OCI-LY7 (cell line): ENCODE results near the gene OBSL1. TPM values are rescaled to one million over a fixed set of nuclear protein-coding genes. Genes with fewer than 3 reads are reported as not detected.

Experiments
- BruUV-seq: library from RNA; stranded (reverse); fragments of 400-500 nt; replicated peaks from 2 replicates; lab custom pipeline; 2021; lab: Mats Ljungman, UMichigan
- CTCF ChIA-PET: fragments of 300-600 bp; sonication (Branson Sonifier 250); formaldehyde crosslinking; loops from one replicate; lab custom pipeline; 2022; ENCODE audit warnings: antibody characterized with exemption; ENCODE audit not compliant: unreplicated experiment; lab: Charles Lee
- POLR2A ChIA-PET: fragments of 300-600 bp; sonication (Branson Sonifier 250); formaldehyde crosslinking; loops from one replicate; lab custom pipeline; 2022; ENCODE audit warnings: antibody characterized with exemption; lab: Charles Lee
- DNase-seq: peaks from one replicate; pipeline ENCODE4 v3.0.0-alpha.2; 2015; ENCODE audit warnings: low spot score
- H2AFZ ChIP-seq: fragments of 200-600 bp; sonication (generic), shearing (Covaris generic); 2 replicates; pipeline ENCODE4 v1.6.1; 2014; ENCODE audit warnings: mild to moderate bottlenecking, antibody characterized with exemption, low read length, moderate library complexity
- H3K27ac ChIP-seq: fragments of 200-600 bp; sonication (generic); 2 replicates; pipeline ENCODE4 v1.5.1; 2014; ENCODE audit warnings: mixed run types, low read depth, mild to moderate bottlenecking, moderate library complexity, low read length, inconsistent platforms; ENCODE audit not compliant: poor library complexity, severe bottlenecking
- H3K36me3 ChIP-seq: fragments of 200-600 bp; sonication (generic); 2 replicates; pipeline ENCODE4 v1.6.1; 2014; ENCODE audit warnings: mild to moderate bottlenecking, antibody characterized with exemption, low read length, moderate library complexity, mixed read lengths; ENCODE audit not compliant: insufficient read depth
- H3K4me1 ChIP-seq: fragments of 200-600 bp; sonication (generic); 2 replicates; pipeline ENCODE4 v1.5.1; 2014; ENCODE audit warnings: mild to moderate bottlenecking, low read length; ENCODE audit not compliant: insufficient read depth, poor library complexity, severe bottlenecking
- H3K4me2 ChIP-seq: fragments of 200-600 bp; sonication (generic); 2 replicates; pipeline ENCODE4 v1.6.1; 2014; ENCODE audit warnings: mild to moderate bottlenecking, low read length
- H3K4me3 ChIP-seq: fragments of 200-600 bp; sonication (generic); 2 replicates; pipeline ENCODE4 v1.5.1; 2014; ENCODE audit warnings: mild to moderate bottlenecking, low read depth, low read length; ENCODE audit not compliant: poor library complexity, severe bottlenecking
- H3K79me2 ChIP-seq: fragments of 200-600 bp; sonication (generic); 2 replicates; pipeline ENCODE4 v1.6.1; 2016; ENCODE audit warnings: low read depth, mild to moderate bottlenecking, low read length, moderate library complexity, mixed read lengths; ENCODE audit not compliant: insufficient read depth
- H3K9me2 ChIP-seq: fragments of 200-600 bp; sonication (generic); 2 replicates; pipeline ENCODE4 v1.6.1; 2016; ENCODE audit warnings: mild to moderate bottlenecking, low read length, mixed read lengths; ENCODE audit not compliant: insufficient read depth
- H3K9me3 ChIP-seq: fragments of 200-600 bp; sonication (generic); 2 replicates; pipeline ENCODE4 v1.6.1; 2014; ENCODE audit warnings: mild to moderate bottlenecking, mixed run types, low read length, mixed read lengths
- H4K20me1 ChIP-seq: fragments of 200-600 bp; sonication (generic); 2 replicates; pipeline ENCODE4 v1.6.1; 2014; ENCODE audit warnings: mild to moderate bottlenecking, antibody characterized with exemption, low read length, moderate library complexity, mixed read lengths; ENCODE audit not compliant: insufficient read depth
- CTCF ChIP-seq: fragments of 200-600 bp; sonication (generic); conservative IDR thresholded peaks from 2 replicates; pipeline ENCODE4 v1.5.1; 2014; ENCODE audit warnings: mild to moderate bottlenecking, antibody characterized with exemption, low read length, moderate library complexity, mixed read lengths
- EZH2phosphoT487 ChIP-seq: fragments of 200-600 bp; sonication (generic); IDR thresholded peaks from 2 replicates; pipeline ENCODE4 v1.6.1; 2018; ENCODE audit warnings: low read depth, borderline replicate concordance, mild to moderate bottlenecking, mixed run types, antibody characterized with exemption, low read length, moderate library complexity, mixed read lengths
- intact Hi-C: fragments of 100-400 bp; cut with micrococcal nuclease; formaldehyde crosslinking; loops from one replicate; pipeline ENCODE4 v1.10.0; 2022; ENCODE audit not compliant: unreplicated experiment
- total RNA-seq, 2 experiments: library from RNA; depleted of rRNA in 1 of 2; stranded (reverse); fragments of >200 nt in 1 of 2; shearing (Covaris generic) in 1 of 2; gene quantifications; 2 replicates each; pipeline ENCODE4 v1.2.3, GENCODE V29; 2014 to 2022

OBSL1 gene
- total RNA-seq, 2 experiments from 2014 or later: 0.25 TPM; not detected in 1

GRCh38 chr2:219603771-219604170 lies 32.4 kb upstream of the OBSL1 start:
- CTCF ChIA-PET: no interaction called here
- no peaks in the 10 kb centered on the region for H4K20me1 ChIP-seq
- H3K27ac ChIP-seq: no peak overlapping the region
- no peak for DNase-seq
- no peaks in the 10 kb centered on the region for H3K9me2 ChIP-seq
- no peak overlapping the region for H3K4me3 ChIP-seq
- H3K36me3 ChIP-seq: peaks cover 28% of the 10 kb centered on the region
- H3K4me1 ChIP-seq: no peaks in the 10 kb centered on the region
- H3K9me3 ChIP-seq: no peaks in the 10 kb centered on the region
- no peak overlapping the region for H3K4me2 ChIP-seq
- no peaks in the 10 kb centered on the region for H3K79me2 ChIP-seq
- TF ChIP-seq CTCF (no peak), EZH2phosphoT487 (no peak)
- H2AFZ ChIP-seq: no peak overlapping the region
- BruUV-seq: no TSS peak
- POLR2A ChIA-PET: interaction anchor here (0.6 kb wide), 1 partner anchor 1179 kb away, joined by 5 read pairs; no protein-coding TSS in a partner anchor
- intact Hi-C loops: no loop called here

- no peak overlapping the region for H3K27ac ChIP-seq
- peaks cover 14% of the 10 kb centered on the region for H3K4me1 ChIP-seq
- TF ChIP-seq EZH2phosphoT487: no peak
- TF ChIP-seq CTCF: no peak
- H3K36me3 ChIP-seq: peaks cover 6% of the 10 kb centered on the region
- H2AFZ ChIP-seq: peak overlapping the region; percentile 63; the same call in 1 of the 2 replicates
- H3K9me3 ChIP-seq: no peaks in the 10 kb centered on the region
- ChIA-PET CTCF (no interaction called here), POLR2A (interaction anchor here (0.6 to 3.4 kb wide), 3 partner anchors 32 to 579 kb away, joined by 3 to 14 read pairs (median 4); partner anchors contain the start of genes CHPF and TMEM198)
- H3K9me2 ChIP-seq: no peaks in the 10 kb centered on the region
- intact Hi-C loops: loop anchor here (5.0 kb wide), 1 partner anchor 211 kb away; the partner anchor contains the start of gene DNPEP
- no peak for DNase-seq
- BruUV-seq: TSS peak; percentile 82
- peak overlapping the region; percentile 96 for H3K4me2 ChIP-seq
- H4K20me1 ChIP-seq: no peaks in the 10 kb centered on the region
- H3K79me2 ChIP-seq: peaks cover 6% of the 10 kb centered on the region; the same call in 1 of the 2 replicates
- peak overlapping the region; percentile 77 for H3K4me3 ChIP-seq
Measured at GRCh38 chr2:219598308-219599078, 27.2 kb upstream of the OBSL1 start.
